Astrocyte of the hippocampus (primary cell): ENCODE results near the gene IL17RC.
"Not testable (repeated sequence)": the region's sequence is repeated elsewhere in the genome, so short reads cannot be mapped to it uniquely, and the experiment has no call there.

ENCODE experiments used
- DNase-seq: peaks from one replicate; pipeline ENCODE4 v3.0.0; 2011; ENCODE audit warnings: low read depth, low spot score

Gene IL17RC

GRCh38 chr3:9914559-9915253, 2.2 kb upstream of the IL17RC start:
- DNase-seq = no peak

DNA sequence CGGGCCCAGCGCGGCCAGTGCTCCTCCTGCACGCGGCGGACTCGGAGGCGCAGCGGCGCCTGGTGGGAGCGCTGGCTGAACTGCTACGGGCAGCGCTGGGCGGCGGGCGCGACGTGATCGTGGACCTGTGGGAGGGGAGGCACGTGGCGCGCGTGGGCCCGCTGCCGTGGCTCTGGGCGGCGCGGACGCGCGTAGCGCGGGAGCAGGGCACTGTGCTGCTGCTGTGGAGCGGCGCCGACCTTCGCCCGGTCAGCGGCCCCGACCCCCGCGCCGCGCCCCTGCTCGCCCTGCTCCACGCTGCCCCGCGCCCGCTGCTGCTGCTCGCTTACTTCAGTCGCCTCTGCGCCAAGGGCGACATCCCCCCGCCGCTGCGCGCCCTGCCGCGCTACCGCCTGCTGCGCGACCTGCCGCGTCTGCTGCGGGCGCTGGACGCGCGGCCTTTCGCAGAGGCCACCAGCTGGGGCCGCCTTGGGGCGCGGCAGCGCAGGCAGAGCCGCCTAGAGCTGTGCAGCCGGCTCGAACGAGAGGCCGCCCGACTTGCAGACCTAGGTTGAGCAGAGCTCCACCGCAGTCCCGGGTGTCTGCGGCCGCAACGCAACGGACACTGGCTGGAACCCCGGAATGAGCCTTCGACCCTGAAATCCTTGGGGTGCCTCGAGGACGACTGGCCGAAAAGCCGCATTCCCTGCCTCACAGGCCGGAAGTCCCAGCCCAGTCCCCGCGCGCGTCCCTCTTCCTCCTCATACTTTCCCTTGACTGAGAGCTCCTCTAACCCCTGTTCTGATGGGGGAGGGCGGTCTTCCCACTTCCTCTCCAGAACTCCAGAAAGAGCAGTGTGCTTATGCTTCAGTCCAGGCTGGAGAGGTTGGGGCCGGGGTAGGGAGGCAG, 1.4 kb upstream of the IL17RC start:
- peak; percentile 80 for DNase-seq

GRCh38 chr3:9916346-9916733, 558 bp upstream of the IL17RC start:
- DNase-seq = peak; percentile 26

DNA sequence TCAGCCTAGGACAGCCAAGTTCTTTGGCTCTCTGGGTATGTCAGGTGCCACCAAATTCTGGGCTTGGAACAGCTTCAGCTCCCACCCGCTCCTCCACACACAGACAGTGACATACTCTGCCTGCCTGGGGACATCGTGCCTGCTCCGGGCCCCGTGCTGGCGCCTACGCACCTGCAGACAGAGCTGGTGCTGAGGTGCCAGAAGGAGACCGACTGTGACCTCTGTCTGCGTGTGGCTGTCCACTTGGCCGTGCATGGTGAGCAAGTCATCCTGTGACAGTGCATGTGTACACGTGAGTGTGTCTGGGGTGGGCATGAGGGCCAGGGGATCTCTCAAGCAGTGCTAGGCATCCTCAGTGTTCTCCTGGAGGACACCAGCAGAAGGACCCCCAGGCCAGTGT, 922 bp downstream of the IL17RC start:
- no peak for DNase-seq

- no peak for DNase-seq
These were observed 1.6 kb downstream of the IL17RC start for GRCh38 chr3:9918261-9919038.

DNA sequence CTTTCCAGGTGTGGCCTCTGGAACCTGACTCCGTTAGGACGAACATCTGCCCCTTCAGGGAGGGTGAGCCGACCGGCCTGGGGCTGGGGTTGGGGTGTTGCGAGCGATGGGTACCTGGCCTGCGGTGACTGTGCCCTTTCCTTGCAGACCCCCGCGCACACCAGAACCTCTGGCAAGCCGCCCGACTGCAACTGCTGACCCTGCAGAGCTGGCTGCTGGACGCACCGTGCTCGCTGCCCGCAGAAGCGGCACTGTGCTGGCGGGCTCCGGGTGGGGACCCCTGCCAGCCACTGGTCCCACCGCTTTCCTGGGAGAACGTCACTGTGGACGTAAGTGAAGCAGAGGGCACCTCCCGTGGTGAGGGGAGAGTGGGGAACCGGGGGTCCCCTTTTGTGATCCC, 11.3 kb downstream of the IL17RC start:
- DNase-seq = no peak

DNA sequence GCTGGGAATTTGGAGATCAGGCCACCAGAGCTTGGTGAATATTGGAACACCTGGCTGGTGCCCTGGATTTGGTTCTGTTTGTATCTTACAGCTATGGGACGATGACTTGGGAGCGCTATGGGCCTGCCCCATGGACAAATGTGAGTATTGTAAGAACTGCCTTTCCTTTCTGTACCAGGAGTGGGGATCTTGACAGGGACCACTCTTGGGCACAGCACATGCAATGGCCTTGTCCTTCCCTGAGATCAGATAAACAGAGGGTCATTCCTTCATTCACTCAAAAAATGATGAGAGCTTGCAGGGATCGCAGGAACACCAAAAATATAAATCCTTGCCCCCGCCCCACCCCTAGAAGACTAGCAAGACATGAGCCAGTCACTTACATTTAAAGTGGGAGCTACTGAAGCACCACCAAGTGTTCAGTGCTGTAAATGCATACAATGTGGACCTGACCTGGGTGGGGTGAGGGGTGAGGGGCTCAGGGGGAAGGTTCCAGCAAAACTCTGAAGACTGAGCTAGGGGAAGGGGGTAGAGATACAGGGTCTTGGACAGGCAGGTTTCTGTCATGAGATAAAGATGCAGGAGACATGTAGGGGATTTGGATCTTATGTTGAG, 14.0 kb downstream of the IL17RC start:
- no peak for DNase-seq

GRCh38 chr3:9932535-9932842, 15.6 kb downstream of the IL17RC start:
- DNase-seq = no peak

DNA sequence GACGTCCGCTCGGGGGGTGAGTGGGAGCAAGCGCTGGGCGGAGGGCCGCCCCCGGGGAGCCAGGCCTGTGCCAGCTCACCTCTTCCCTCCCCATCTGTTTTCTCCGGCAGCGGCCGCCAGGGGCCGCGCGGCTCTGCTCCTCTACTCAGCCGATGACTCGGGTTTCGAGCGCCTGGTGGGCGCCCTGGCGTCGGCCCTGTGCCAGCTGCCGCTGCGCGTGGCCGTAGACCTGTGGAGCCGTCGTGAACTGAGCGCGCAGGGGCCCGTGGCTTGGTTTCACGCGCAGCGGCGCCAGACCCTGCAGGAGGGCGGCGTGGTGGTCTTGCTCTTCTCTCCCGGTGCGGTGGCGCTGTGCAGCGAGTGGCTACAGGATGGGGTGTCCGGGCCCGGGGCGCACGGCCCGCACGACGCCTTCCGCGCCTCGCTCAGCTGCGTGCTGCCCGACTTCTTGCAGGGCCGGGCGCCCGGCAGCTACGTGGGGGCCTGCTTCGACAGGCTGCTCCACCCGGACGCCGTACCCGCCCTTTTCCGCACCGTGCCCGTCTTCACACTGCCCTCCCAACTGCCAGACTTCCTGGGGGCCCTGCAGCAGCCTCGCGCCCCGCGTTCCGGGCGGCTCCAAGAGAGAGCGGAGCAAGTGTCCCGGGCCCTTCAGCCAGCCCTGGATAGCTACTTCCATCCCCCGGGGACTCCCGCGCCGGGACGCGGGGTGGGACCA, 16.1 kb downstream of the IL17RC start:
- DNase-seq = peak; percentile 94

- peak; percentile 98 for DNase-seq
These were observed 16.8 kb downstream of the IL17RC start, which contains the start of gene CRELD1 for GRCh38 chr3:9933561-9934234. Gene CRELD1 (plus strand): TSS chr3:9933834. CDS start chr3:9934439, 605 bp downstream.

GRCh38 chr3:9934235-9934621, 17.3 kb downstream of the IL17RC start:
- no peak for DNase-seq

DNA sequence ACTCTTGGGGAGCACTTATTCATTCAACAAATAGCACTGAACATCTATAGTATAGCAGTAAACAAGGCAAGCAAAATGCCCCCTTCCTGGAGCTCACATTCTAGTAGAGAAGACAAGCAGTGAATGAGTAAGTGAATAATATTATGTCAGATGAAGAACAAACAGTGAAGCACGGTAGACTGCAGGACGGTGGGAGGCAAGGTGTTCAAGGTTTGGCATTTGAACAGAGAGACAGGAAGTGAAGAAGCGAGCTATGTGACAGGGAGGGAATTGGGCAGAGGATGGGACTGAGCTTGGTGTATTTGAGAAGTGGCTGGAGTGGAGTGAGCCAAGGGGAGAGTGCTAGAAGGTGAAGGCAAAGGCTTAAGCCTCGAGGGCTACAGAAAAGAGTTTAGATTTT, 18.1 kb downstream of the IL17RC start:
- DNase-seq = no peak

GRCh38 chr3:9935966-9936510, 19.1 kb downstream of the IL17RC start:
- no peak for DNase-seq

GRCh38 chr3:9937486-9938238, 20.8 kb downstream of the IL17RC start:
- DNase-seq = no peak

GRCh38 chr3:9938966-9939365, 22.1 kb downstream of the IL17RC start:
- no peak for DNase-seq

DNA sequence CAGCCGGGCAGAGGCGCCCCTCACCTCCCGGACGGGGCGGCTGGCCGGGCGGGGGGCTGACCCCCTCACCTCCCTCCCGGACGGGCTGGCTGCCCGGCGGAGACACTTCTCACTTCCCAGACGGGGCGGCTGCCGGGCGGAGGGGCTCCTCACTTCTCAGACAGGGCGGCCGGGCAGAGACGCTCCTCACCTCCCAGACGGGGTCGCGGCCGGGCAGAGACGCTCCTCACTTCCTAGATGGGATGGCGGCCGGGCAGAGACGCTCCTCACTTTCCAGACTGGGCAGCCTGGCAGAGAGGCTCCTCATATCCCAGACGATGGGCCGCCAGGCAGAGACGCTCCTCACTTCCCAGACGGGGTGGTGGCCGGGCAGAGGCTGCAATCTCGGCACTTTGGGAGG, 23.0 kb downstream of the IL17RC start:
- DNase-seq = not testable (repeated sequence)

DNA sequence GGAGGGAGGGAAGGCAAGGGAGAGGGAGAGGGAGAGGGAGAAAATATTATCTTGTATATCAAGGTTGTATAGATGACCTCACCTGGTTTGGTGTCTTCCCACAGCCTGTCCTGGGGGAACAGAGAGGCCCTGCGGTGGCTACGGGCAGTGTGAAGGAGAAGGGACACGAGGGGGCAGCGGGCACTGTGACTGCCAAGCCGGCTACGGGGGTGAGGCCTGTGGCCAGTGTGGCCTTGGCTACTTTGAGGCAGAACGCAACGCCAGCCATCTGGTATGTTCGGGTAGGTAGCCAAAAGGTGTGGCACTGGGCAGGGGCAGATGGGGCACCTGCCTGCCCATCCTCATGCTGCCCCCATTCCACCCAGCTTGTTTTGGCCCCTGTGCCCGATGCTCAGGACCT, 23.8 kb downstream of the IL17RC start:
- no peak for DNase-seq

DNA sequence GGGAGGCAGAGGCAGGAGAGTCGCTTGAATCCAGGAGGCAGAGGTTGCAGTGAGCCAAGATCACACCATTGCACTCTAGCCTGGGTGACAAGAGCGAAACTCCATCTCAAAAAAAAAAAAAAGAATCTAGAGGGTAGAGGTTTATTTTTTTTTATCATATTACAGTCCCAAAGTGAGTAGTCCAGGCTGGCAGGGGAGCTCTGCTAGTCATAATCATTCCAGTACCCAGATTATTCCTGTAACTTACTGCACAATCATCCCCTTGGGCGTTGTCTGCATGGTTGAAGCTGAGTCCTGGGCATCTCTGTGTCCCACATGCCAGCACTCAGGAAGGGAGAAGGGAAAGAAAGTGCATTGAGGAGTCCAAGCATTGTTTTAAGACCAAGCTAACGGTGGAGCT, 25.3 kb downstream of the IL17RC start:
- DNase-seq = no peak

GRCh38 chr3:9942934-9943690, 26.2 kb downstream of the IL17RC start:
- no peak for DNase-seq
